ENCODE data around the gene DGLUCY. TPM values are rescaled to one million over a fixed set of nuclear protein-coding genes. Genes with fewer than 3 reads are reported as not detected.

Gene DGLUCY
- total RNA-seq, 1 experiment from 2014 or later, result 67.0 TPM

DNA sequence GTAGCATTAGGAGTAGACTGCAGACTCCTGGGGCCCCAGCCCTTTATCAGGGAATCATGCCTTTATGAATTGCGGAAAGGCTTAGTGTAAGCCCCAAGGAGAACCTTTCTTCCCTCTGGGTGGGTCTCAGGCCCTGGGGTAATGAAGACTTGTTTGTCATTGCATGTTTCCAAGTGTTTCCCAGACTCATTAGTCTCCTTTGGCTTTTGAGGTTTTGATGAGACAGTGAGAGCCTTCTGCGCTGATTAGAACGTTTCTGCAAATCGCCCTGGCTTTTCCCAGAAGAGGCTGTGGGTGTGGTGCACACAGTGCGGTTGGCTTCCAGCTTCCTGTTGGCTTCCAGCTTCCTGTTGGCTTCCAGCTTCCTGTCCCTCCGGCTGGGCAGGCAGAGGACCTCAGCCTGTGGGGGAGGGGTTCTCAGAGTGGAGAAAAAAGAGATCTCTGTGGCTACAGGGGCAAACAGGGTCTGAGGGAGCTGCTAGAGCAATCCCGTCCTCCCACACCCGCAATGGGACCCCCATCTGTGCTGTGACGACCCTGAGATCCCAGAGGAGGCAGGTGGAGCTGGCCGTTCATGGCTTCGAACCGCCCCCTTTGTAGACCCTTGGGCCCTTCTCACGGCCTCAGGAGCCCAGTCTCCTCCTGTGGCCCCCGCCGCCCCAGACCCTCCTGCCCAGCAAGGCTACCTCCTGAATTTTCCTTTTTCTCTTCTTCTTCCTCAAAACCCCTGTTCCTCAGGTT, 88.5 kb downstream of the DGLUCY start (continued):
- TF ChIP-seq ZBTB33 (IDR thresholded peaks at IDR 0.05; ENCODE audit: extremely low read depth, insufficient replicate concordance, low read length), result no peak
- no peak for TF ChIP-seq SP1 (IDR thresholded peaks at IDR 0.05; ENCODE audit: low read depth)
- no peak for TF ChIP-seq SRF (IDR thresholded peaks at IDR 0.05; ENCODE audit: low read depth)
- TF ChIP-seq POLR2AphosphoS5 (IDR thresholded peaks at IDR 0.05; ENCODE audit: low read depth, low read length), result no peak

GRCh38 chr14:91204657-91205056, 90.8 kb downstream of the DGLUCY start:
- H3K4me2 ChIP-seq (ENCODE audit: low read length), result no peak overlapping the region
- no peak overlapping the region for H3K27ac ChIP-seq (ENCODE audit: low read depth, low read length)
- H3K27me3 ChIP-seq (ENCODE audit: insufficient read depth, low read length), result no peaks in the 10 kb centered on the region
- peaks cover 22 to 53% of the 10 kb centered on the region in 2 experiments for H3K36me3 ChIP-seq (ENCODE audit: control insufficient read depth in 1 of 2, insufficient read depth in 2 of 2, low read length in 2 of 2)
- H4K20me1 ChIP-seq (ENCODE audit: insufficient read depth), result no peaks in the 10 kb centered on the region
- ATAC-seq, result no peak
- no peaks in the 10 kb centered on the region for H3K9me2 ChIP-seq (ENCODE audit: insufficient read depth)
- H3K4me3 ChIP-seq (replicated peaks in 1 of 2; ENCODE audit: low read depth in 1 of 2, low read length in 2 of 2), result no peak overlapping the region
- H3K4me1 ChIP-seq (ENCODE audit: control insufficient read depth in 1 of 2, insufficient read depth in 2 of 2, low read length in 2 of 2), result no peaks in the 10 kb centered on the region
- no peak overlapping the region for H3K9ac ChIP-seq (ENCODE audit: low read length)
- TF ChIP-seq YY1 (IDR thresholded peaks at IDR 0.05; ENCODE audit: extremely low read depth, insufficient replicate concordance, low read depth, low read length), result no peak
- no peak for TF ChIP-seq ZNF274 (IDR thresholded peaks at IDR 0.05; ENCODE audit: low read depth, low read length)
- no peak for TF ChIP-seq ZFX (IDR thresholded peaks at IDR 0.05)
- TF ChIP-seq ELF1 (IDR thresholded peaks at IDR 0.05; ENCODE audit: borderline replicate concordance, low read depth), result no peak
- TF ChIP-seq EZH2phosphoT487 (IDR thresholded peaks at IDR 0.05; ENCODE audit: borderline replicate concordance), result no peak
- TF ChIP-seq EGR1 (IDR thresholded peaks at IDR 0.05; ENCODE audit: low read depth), result no peak
- no peak for TF ChIP-seq FOSL1 (IDR thresholded peaks at IDR 0.05; ENCODE audit: low read depth)
- TF ChIP-seq POLR2A (IDR thresholded peaks at IDR 0.05; ENCODE audit: borderline replicate concordance, extremely low read depth, insufficient read depth, insufficient read length), result no peak
- no peak for TF ChIP-seq MAX (IDR thresholded peaks at IDR 0.05)
- no peak for TF ChIP-seq CTCF (IDR thresholded peaks at IDR 0.05 in 2 of 3, conservative IDR thresholded peaks at IDR 0.05 in 1 of 3; ENCODE audit: borderline replicate concordance in 1 of 3, insufficient read depth in 1 of 3, low read depth in 2 of 3, low read length in 2 of 3)
- no peak for TF ChIP-seq ZBTB33 (IDR thresholded peaks at IDR 0.05; ENCODE audit: extremely low read depth, insufficient replicate concordance, low read length)
- no peak for TF ChIP-seq JUND (IDR thresholded peaks at IDR 0.05)
- TF ChIP-seq, protein P1, sequence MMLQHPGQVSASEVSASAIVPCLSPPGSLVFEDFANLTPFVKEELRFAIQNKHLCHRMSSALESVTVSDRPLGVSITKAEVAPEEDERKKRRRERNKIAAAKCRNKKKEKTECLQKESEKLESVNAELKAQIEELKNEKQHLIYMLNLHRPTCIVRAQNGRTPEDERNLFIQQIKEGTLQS (IDR thresholded peaks at IDR 0.05), result no peak
- TF ChIP-seq SP1 (IDR thresholded peaks at IDR 0.05; ENCODE audit: low read depth), result no peak
- CTCF ChIA-PET, result no interaction called here
- no peaks in the 10 kb centered on the region for H3K79me2 ChIP-seq (ENCODE audit: insufficient read depth, low read length)
- POLR2A ChIA-PET, result no interaction called here
- DNase-seq (ENCODE audit: low read depth, low spot score), result no peak
- no TSS peak for BruUV-seq (replicated peaks)
- H2AFZ ChIP-seq (ENCODE audit: low read depth, low read length, poor library complexity, severe bottlenecking), result no peak overlapping the region
- RAD21 ChIA-PET (ENCODE audit: low non-redundant PET in 1 of 2, low total read pairs in 2 of 2, uncharacterized antibody in 2 of 2, unreplicated experiment in 2 of 2), result no interaction called here
- intact Hi-C loops (cut with micrococcal nuclease), result no loop called here
- peaks cover 9 to 11% of the 10 kb centered on the region in 2 experiments; a peak in 2 of 4 replicates for H3K9me3 ChIP-seq (ENCODE audit: control insufficient read depth in 1 of 2, insufficient read depth in 1 of 2, low read depth in 1 of 2, low read length in 2 of 2)
